ENCODE data around the gene KIF25. TPM values are rescaled to one million over a fixed set of nuclear protein-coding genes. Genes with fewer than 3 reads are reported as not detected.

KIF25 gene
- polyA plus RNA-seq, 5 donors: 10.9 to 13.7 (median 13.2) TPM

- no peak for DNase-seq
Measured at GRCh38 chr6:168087436-168088160, 90.1 kb downstream of the KIF25 start.

GRCh38 chr6:168088161-168089053, 90.9 kb downstream of the KIF25 start:
- peak; percentile 72 to 80 for DNase-seq

- no peak for DNase-seq
Measured at GRCh38 chr6:168089186-168090063, 92.0 kb downstream of the KIF25 start.

DNA sequence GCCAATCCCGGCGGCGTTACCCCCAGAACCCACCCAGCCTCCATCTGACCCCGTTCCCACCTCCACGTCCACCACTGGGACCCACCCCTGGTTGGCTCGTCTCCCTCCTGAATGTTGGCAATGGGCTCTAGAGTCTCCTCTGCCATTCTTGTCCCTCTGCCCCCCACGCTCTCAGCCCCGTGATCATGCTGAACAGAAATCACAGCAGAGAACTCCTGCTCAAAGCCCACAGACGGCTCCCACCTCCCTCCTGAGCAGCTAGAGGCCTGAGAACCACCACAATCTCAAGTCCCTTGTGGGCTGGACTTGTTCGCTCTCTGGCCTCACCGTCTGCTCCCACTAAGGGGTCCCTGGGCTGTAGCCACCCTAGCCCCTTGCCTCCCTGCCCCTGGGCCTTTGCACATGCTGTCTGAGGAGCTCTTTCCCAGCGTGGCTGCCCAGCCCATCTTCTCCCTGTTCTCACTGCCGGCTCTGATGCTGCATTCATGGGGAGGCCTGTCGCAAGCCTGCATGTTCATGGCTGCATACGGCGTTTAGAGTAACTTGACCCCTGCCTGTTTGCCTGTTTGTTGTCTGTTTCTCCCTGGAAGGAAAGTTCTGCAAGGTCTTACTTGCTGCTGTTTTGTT, 92.7 kb downstream of the KIF25 start:
- DNase-seq: no peak

DNA sequence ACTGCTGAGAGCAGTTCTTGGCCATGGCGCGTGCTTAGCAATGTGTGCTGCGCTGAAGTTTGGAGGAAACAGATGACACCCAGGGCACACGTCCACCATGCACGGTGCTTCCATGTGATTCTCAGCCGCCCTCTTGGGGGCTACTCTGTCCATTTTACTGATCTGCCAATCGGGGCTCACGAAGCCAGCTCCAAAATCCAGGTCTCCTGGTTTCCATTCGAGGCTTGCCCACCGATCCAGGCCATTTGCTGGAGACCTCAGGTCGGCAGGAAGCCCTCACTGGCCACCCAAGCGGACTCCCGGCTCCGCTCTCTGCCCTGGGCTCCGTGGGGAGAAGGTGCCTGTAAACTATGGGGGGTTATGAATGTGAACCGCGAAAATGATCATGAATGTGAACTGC, 93.2 kb downstream of the KIF25 start:
- no peak for DNase-seq

DNA sequence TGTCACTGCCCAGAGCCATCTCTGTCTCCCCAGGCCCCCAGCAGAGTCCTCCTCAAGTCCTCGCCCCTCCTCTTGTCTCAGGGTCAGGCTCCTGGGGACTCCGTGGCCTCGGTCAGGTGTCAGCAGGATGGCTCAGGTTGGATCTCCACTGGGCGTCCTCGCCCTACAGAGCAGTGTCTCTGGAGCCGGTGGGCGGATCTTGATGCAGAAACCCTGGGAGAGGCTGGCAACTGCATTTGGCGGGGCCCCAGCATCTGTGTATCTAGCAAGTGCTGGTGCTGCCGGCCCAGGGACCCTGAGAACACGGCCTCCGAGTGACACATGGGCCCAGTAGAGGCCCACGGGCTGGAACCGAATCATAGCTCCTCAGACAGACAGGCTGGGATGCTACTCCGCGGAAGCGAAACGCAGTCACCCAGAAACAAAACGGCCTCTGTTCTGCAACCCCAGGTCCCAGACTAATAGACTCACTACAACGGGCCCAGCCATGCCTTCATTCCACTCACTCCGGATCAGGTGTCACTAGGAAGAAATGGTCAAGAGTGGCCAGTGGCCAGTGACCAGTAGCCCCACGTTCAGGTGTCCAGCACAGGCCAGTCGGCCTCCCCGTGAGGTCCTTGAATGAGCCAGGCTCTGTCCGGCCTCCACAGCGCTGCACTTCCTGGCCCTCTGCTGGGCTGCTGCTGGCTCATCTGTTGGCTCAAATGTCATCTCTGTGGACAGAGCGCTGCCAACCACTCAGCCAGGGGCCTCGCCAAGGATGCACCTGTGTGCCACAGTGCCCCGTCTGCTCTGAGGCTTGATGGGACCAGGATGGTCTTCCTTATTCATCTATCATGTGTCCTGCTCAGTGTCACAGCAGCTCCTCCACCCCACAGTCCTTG, 94.2 kb downstream of the KIF25 start:
- no peak for DNase-seq

DNA sequence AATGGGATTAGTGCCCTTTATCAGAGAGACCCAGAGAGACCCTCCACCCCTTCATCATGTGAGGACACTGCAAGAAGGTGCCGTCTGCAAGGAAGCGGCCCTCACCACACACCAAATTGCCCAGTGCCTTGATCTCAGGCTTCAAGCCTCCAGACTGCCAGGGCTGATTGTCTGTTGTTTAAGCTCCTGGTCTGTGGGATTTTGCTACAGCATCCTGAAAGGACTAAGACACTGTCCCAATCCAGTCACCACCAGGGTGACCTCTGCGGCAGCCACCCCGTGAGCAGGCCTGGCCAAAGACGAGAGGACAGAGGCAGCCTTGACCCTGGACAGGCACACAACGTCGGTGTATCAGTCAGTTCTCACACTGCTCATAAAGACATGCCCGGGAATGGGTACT, 95.1 kb downstream of the KIF25 start:
- DNase-seq: no peak

DNA sequence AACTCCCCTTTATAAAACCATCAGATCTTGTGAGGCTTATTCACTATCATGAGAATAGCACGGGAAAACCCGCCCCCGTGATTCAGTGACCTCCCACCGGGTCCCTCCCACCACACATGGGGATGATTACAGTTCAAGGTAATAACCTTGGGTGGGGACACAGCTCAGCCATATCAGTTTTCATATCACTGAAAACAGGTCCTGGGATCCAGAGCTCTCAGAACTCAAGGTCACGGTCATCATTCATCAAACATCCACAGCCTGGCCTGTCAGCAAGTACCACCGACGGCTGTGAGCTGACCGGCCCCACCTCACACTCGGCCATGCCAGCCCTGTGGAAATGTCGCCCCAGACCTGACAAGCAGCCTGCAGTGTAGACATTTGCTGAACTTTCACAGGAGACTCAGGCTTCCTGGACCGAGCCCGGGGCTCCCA, 95.6 kb downstream of the KIF25 start:
- DNase-seq: no peak

GRCh38 chr6:168093634-168094033, 96.2 kb downstream of the KIF25 start:
- no peak for DNase-seq

Other genes starting within 250 kb of the KIF25 start
- gene AFDN, start 170.8 kb upstream of the KIF25 start, polyA plus RNA-seq (ENCODE audit: insufficient read depth in 1 of 5, insufficient read length in 5 of 5, low replicate concordance in 1 of 5): 100 to 1,000 TPM; 217 to 344 (median 308) TPM
- 1 to 10 TPM; 2.3 to 7.2 (median 5.3) TPM for gene FRMD1, start 81.5 kb downstream of the KIF25 start, polyA plus RNA-seq (ENCODE audit: insufficient read depth in 1 of 5, insufficient read length in 5 of 5, low replicate concordance in 1 of 5)